ENCODE measurements around the gene ARL15. TPM values are rescaled to one million over a fixed set of nuclear protein-coding genes. Genes with fewer than 3 reads are reported as not detected.

ARL15 gene
- total and polyA plus RNA-seq, 4 donors: 5.7 to 66.2 (median 14.9) TPM

GRCh38 chr5:54135042-54135441 lies 175.3 kb downstream of the ARL15 start:
- Histone ChIP-seq H3K9ac (ENCODE audit: insufficient read depth in 1 of 2, low read length in 2 of 2) (no peak overlapping the region), H3K4me1 (ENCODE audit: control insufficient read depth in 5 of 5, insufficient read depth in 5 of 5, low read length in 5 of 5) (peaks cover 0 to 10% (median 0%) of the 10 kb centered on the region in 5 donors), H3K27me3 (ENCODE audit: control insufficient read depth in 3 of 3, insufficient read depth in 3 of 3, low read length in 2 of 3) (no peaks in the 10 kb centered on the region), H3K9me3 (ENCODE audit: control insufficient read depth in 4 of 4, insufficient read depth in 3 of 4, low read length in 3 of 4) (no peaks in the 10 kb centered on the region), H3K36me3 (ENCODE audit: control insufficient read depth in 4 of 4, insufficient read depth in 4 of 4, low read length in 4 of 4) (no peaks in the 10 kb centered on the region), H3K27ac (ENCODE audit: low read depth in 1 of 2, low read length in 1 of 2) (no peak overlapping the region), H3K4me3 (no peak overlapping the region)
- DNase-seq (peak in 1 of 3 donors; percentile 10), ATAC-seq (ENCODE audit: insufficient read depth, low FRiP score) (no peak)
- 73 to 76% methylated on average over 2 of the region's 2 CpGs for WGBS, 2 donors
- TF ChIP-seq CTCF (IDR thresholded peaks at IDR 0.05; ENCODE audit: control extremely low read depth, extremely low read depth): no peak

GRCh38 chr5:54133917-54134316 lies 176.5 kb downstream of the ARL15 start:
- no peak for ATAC-seq (ENCODE audit: insufficient read depth, low FRiP score)

GRCh38 chr5:54120473-54120872 lies 189.9 kb downstream of the ARL15 start:
- no peak for ATAC-seq (ENCODE audit: insufficient read depth, low FRiP score)
- Histone ChIP-seq H3K9me3 (ENCODE audit: control insufficient read depth in 4 of 4, insufficient read depth in 3 of 4, low read length in 3 of 4) (no peaks in the 10 kb centered on the region), H3K27me3 (ENCODE audit: control insufficient read depth in 3 of 3, insufficient read depth in 3 of 3, low read length in 2 of 3) (no peaks in the 10 kb centered on the region), H3K4me1 (ENCODE audit: control insufficient read depth in 5 of 5, insufficient read depth in 5 of 5, low read length in 5 of 5) (no peaks in the 10 kb centered on the region), H3K36me3 (ENCODE audit: control insufficient read depth in 4 of 4, insufficient read depth in 4 of 4, low read length in 4 of 4) (no peaks in the 10 kb centered on the region), H3K9ac (ENCODE audit: insufficient read depth in 1 of 2, low read length in 2 of 2) (no peak overlapping the region), H3K27ac (ENCODE audit: low read depth in 1 of 2, low read length in 1 of 2) (no peak overlapping the region), H3K4me3 (no peak overlapping the region)
- 95% methylated on average over 2 of the region's 2 CpGs for WGBS, 2 donors
- TF ChIP-seq CTCF (IDR thresholded peaks at IDR 0.05; ENCODE audit: control extremely low read depth, extremely low read depth): no peak
- DNase-seq: no peak

More at GRCh38 chr5:54133917-54134316, 176.5 kb downstream of the ARL15 start:
- Histone ChIP-seq H3K27me3 (ENCODE audit: control insufficient read depth in 3 of 3, insufficient read depth in 3 of 3, low read length in 2 of 3) (no peaks in the 10 kb centered on the region), H3K36me3 (ENCODE audit: control insufficient read depth in 4 of 4, insufficient read depth in 4 of 4, low read length in 4 of 4) (no peaks in the 10 kb centered on the region), H3K27ac (ENCODE audit: low read depth in 1 of 2, low read length in 1 of 2) (no peak overlapping the region), H3K9me3 (ENCODE audit: control insufficient read depth in 4 of 4, insufficient read depth in 3 of 4, low read length in 3 of 4) (no peaks in the 10 kb centered on the region), H3K4me3 (no peak overlapping the region), H3K4me1 (ENCODE audit: control insufficient read depth in 5 of 5, insufficient read depth in 5 of 5, low read length in 5 of 5) (peaks cover 0 to 10% (median 0%) of the 10 kb centered on the region in 5 donors), H3K9ac (ENCODE audit: insufficient read depth in 1 of 2, low read length in 2 of 2) (no peak overlapping the region)
- no peak for DNase-seq
- no peak for TF ChIP-seq CTCF (IDR thresholded peaks at IDR 0.05; ENCODE audit: control extremely low read depth, extremely low read depth)

GRCh38 chr5:54117957-54118356 lies 192.4 kb downstream of the ARL15 start:
- 97% methylated on average over 2 of the region's 2 CpGs for WGBS, 2 donors
- ATAC-seq (ENCODE audit: insufficient read depth, low FRiP score): no peak

More at GRCh38 chr5:54117957-54118356, 192.4 kb downstream of the ARL15 start:
- Histone ChIP-seq H3K9me3 (ENCODE audit: control insufficient read depth in 4 of 4, insufficient read depth in 3 of 4, low read length in 3 of 4) (no peaks in the 10 kb centered on the region), H3K27ac (ENCODE audit: low read depth in 1 of 2, low read length in 1 of 2) (no peak overlapping the region), H3K9ac (ENCODE audit: insufficient read depth in 1 of 2, low read length in 2 of 2) (no peak overlapping the region), H3K4me3 (no peak overlapping the region), H3K4me1 (ENCODE audit: control insufficient read depth in 5 of 5, insufficient read depth in 5 of 5, low read length in 5 of 5) (peaks cover 0 to 2% (median 0%) of the 10 kb centered on the region in 5 donors), H3K36me3 (ENCODE audit: control insufficient read depth in 4 of 4, insufficient read depth in 4 of 4, low read length in 4 of 4) (no peaks in the 10 kb centered on the region), H3K27me3 (ENCODE audit: control insufficient read depth in 3 of 3, insufficient read depth in 3 of 3, low read length in 2 of 3) (no peaks in the 10 kb centered on the region)
- no peak for DNase-seq
- no peak for TF ChIP-seq CTCF (IDR thresholded peaks at IDR 0.05; ENCODE audit: control extremely low read depth, extremely low read depth)

Measured in lung (tissue), 12 donors.